NCI-H1092 treated with DMSO at 0.1 percent for 48 hours (cell line): ENCODE data around the gene NEK11.
"Not testable (repeated sequence)": the region's sequence is repeated elsewhere in the genome, so short reads cannot be mapped to it uniquely, and the experiment has no call there.

Source experiments
- DNase-seq: peaks from one replicate; lab custom pipeline; 2025; lab: John Stamatoyannopoulos, UW

NEK11 gene

DNA sequence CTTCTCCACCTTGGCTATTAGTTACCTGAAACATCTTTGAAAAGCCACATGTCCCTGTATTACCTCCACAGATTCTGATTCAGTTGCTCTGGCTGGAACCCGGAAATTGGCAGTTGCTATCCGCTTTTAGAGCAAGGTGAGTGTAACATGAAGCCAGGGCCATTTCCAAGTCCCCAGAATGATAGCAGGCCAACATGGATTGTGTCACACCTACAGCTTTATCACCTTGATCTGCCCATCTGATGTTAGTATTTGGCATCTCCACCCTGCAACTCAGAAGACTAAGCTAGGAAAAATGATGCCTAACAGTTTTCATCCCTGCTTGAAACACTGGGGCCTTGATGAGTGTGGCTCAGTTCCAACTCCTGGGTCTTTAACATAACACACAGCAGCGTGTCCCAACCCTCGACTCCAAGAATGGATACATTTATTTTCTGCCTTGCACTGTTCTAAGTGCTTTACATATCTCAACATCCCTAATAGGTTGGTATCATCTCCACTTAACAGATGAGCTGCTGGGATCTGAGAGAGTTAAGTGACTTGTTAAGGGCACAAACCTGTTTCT is 333.6 kb downstream of the NEK11 start:
- DNase-seq = no peak

DNA sequence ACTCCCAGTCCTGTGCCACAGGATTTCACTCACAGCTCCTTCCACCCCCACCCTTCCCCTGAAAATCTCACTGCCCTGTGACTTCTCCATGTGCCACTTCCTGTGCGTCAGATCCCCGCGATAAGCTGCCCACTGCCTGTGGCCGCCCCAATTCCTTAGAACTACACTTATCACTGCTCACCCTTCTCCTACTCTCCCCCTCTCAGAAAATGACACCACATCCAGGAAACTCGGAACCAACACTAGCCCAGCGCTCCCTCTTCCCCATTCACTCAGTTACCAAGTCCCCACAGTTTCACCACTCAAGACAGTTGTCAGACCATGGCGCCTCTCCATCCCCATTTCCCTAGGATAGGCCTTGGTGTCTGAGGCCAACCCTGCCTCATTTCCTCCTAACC is 334.4 kb downstream of the NEK11 start:
- not testable (repeated sequence) for DNase-seq

DNA sequence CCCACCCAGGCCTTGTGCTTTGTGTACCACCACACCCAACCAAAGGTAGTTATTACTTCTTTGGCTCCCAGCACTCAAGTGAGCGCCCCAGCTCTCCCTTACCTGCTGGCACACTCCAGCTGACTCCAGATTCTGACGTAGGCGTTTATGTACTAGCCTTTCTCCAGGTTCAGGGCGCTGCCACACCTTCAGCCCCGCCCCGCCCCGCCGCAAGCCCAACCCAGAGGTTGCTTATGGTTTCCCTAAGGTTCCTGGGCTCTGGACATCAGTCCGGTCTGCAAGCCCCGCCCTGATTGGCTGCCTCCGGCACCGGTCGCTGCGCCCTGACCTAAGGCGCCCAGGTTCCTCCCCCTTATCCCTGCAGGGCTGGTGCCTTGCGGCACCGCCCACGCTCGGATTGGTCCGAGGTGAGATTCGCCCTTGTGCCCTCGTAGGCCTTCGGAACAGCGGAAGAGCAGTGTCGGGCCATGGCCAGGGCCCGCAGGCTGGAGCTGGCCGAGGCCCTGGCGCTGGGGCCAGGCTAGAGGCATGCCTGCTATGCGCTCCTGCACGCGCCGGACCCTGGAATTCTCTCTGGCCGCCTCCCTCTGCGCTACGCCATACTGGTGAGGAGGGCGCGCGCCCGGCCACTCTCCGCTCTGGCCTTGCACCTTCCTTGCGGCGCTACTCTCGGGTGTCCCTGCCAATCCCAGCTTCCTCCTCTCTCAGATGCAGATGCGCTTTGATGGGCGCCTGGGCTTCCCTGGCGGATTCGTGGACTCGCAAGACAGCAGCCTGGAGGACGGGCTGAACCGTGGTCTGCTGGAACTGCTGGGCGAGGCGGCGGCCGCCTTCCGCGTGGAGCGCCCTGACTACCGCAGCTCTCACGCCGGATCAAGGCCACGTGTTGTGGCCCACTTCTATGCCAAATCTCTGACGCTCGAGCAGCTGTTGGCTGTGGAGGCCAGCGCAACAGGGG is 335.1 kb downstream of the NEK11 start:
- no peak for DNase-seq

GRCh38 chr3:131363275-131363674 is 336.6 kb downstream of the NEK11 start:
- DNase-seq = no peak

DNA sequence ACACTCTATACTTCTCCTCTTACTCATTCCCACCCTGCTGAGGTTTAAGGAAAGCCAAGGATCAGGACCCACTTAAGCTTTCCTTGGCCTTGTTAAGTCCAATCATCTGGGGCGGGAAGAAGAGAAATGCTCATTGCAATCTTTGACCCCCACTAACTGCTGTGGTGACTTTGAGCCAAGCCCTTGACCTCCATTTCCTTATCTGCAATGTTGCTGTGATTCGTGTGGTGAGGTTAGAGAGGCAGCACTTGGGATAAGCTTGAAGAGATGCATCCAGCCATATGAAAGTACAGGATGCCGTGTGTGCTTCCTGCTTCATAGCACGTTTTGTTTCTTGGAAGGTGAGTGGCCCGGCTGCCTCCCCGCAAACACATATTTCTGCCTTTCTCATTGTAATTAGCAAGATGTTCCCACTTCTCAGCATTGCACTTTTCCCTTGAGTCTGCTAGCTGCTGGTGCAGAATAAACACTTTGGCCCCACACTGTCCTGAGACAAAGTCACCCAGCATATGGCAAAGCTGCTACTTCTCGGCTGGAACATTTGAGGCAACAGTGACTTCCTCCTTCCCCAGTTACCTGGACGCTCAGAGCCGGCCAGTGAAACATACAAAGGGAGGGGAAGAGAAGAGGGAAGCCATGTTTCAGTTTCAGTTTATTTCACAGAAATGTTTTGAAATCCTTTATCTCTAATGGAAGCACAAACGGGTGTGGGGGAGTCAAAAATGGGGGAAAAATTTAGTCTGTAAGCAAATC is 344.4 kb downstream of the NEK11 start:
- DNase-seq = no peak

GRCh38 chr3:131371688-131372066 is 345.0 kb downstream of the NEK11 start:
- no peak for DNase-seq

GRCh38 chr3:131374741-131375140 is 348.1 kb downstream of the NEK11 start:
- DNase-seq = no peak

DNA sequence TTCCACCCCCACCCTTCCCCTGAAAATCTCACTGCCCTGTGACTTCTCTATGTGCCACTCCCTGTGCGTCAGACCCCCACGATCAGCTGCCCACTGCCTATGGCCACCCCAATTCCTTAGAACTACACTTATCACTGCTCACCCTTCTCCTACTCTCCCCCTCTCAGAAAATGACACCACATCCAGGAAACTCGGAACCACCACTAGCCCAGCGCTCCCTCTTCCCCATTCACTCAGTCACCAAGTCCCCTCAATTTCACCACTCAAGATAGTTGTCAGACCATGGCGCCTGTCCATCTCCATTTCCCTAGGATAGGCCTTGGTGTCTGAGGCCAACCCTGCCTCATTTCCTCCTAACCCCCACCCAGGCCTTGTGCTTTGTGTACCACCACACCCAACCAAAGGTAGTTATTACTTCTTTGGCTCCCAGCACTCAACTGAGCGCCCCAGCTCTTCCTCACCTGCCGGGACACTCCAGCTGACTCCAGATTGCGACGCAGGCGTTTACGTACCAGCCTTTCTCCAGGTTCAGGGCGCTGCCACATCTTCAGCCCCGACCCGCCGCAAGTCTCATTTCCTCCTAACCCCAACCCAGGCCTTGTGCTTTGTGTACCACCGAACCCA is 354.3 kb downstream of the NEK11 start:
- peak; percentile 39 for DNase-seq

- peak; percentile 97 for DNase-seq
These were observed 355.0 kb downstream of the NEK11 start, which contains the start of gene NUDT16 for GRCh38 chr3:131381445-131382291. Gene NUDT16, plus strand, starts transcription at chr3:131381774. Its CDS starts 31 bp downstream, at chr3:131381805.

- no peak for DNase-seq
These were observed 359.9 kb downstream of the NEK11 start for GRCh38 chr3:131386429-131387165.

GRCh38 chr3:131387796-131388489 is 361.3 kb downstream of the NEK11 start:
- DNase-seq = no peak

GRCh38 chr3:131388490-131388799 is 361.8 kb downstream of the NEK11 start:
- no peak for DNase-seq

GRCh38 chr3:131390331-131390730 is 363.7 kb downstream of the NEK11 start:
- DNase-seq = no peak

DNA sequence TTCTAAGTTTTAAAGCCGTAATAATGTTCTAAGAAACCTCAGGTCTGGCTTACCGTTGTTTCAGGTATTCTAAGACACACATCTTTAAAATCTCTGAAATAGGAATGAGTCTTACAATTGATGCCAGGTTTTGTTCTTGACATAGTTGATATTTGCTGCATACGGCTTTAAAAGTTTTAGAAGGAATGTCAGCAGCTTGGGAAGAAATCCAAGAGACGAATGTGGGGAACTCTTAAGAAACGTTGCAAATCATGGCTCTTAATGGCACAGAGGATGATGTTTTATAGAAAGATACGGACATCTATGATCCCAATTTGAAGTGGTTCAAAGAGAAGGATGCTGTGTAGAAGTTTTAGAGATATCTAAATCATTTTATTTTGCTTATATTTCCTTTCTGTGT is 366.4 kb downstream of the NEK11 start:
- DNase-seq = no peak

DNA sequence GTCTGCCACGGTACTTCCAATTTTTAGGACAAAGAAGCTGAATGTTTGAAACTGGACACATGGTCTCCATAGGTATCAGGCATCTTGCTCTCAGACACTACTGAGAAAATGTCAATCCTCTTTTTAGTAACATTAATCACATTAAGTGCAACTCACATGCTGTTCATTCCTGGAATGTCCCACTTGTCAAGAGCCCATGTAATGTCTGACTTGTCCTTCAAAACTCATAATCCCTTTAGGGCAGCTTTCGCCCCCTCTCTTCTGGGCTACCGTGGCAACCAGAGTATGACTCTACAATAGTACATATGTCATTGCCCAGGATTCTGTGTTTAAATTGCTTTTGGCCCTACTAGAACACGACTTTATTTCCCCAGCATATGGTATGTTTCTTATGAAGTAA is 367.2 kb downstream of the NEK11 start:
- no peak for DNase-seq

DNA sequence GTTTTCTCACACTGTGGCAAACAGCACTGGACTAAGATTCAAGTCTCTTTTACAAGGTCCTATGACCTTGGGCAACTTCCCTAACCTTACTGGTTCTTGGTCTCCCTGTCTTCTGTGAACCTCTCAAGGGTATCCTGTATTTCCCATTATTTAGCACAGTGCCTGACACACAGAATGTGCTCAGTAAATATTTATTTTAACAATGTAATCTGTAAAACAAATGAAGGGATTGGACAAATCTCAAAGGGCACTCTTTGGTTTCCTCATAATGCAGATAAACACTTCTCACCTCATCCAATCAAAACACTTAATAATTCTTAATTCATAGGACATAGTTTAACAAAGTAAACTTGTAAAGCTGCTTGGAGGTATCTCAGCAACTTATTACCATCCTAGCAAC is 367.7 kb downstream of the NEK11 start:
- DNase-seq = no peak

- DNase-seq = no peak
These were observed 369.5 kb downstream of the NEK11 start for GRCh38 chr3:131396170-131396569.

- DNase-seq = no peak
These were observed 371.2 kb downstream of the NEK11 start for GRCh38 chr3:131397889-131398288.
